Epithelial cell of proximal tubule (primary cell): ENCODE data around the gene MARK4. TPM values are rescaled to one million over a fixed set of nuclear protein-coding genes. Genes with fewer than 3 reads are reported as not detected.

ENCODE experiments used
- DNase-seq: peaks from one replicate; pipeline ENCODE4 v3.0.0-alpha.2; 2011; ENCODE audit warnings: low read depth
- H3K4me3 ChIP-seq: 2 replicates; pipeline ENCODE4 v1.5.1; 2011; ENCODE audit warnings: low read depth, mild to moderate bottlenecking, low read length
- CTCF ChIP-seq: conservative IDR thresholded peaks from 2 replicates; pipeline ENCODE4 v1.5.1; 2012; ENCODE audit warnings: low read depth, mild to moderate bottlenecking, low read length
- total RNA-seq: library from RNA; depleted of rRNA; stranded (reverse); fragments of >200 nt; gene quantifications from 2 replicates; pipeline ENCODE4 v1.2.3, GENCODE V29; 2015

MARK4 gene
- total RNA-seq, 1 donor from 2014 or later: 12.6 TPM

- TF ChIP-seq CTCF: no peak
- H3K4me3 ChIP-seq: no peak overlapping the region
- DNase-seq: no peak
Measured at GRCh38 chr19:45271098-45271734, 20.1 kb downstream of the MARK4 start.

- H3K4me3 ChIP-seq: no peak overlapping the region
- DNase-seq: no peak
- TF ChIP-seq CTCF: no peak
Measured at GRCh38 chr19:45271735-45272108, 20.7 kb downstream of the MARK4 start.

- no peak overlapping the region for H3K4me3 ChIP-seq
- no peak for TF ChIP-seq CTCF
- no peak for DNase-seq
Measured at GRCh38 chr19:45273521-45273855, 22.4 kb downstream of the MARK4 start.

GRCh38 chr19:45275370-45275971 lies 24.4 kb downstream of the MARK4 start:
- H3K4me3 ChIP-seq: no peak overlapping the region
- no peak for TF ChIP-seq CTCF
- no peak for DNase-seq

GRCh38 chr19:45276284-45276687 lies 25.2 kb downstream of the MARK4 start:
- no peak overlapping the region for H3K4me3 ChIP-seq
- DNase-seq: no peak
- TF ChIP-seq CTCF: no peak

- no peak for TF ChIP-seq CTCF
Measured at GRCh38 chr19:45278087-45278486, 27.0 kb downstream of the MARK4 start.

GRCh38 chr19:45279587-45280192 lies 28.6 kb downstream of the MARK4 start:
- no peak overlapping the region for H3K4me3 ChIP-seq
- no peak for DNase-seq
- no peak for TF ChIP-seq CTCF

More at GRCh38 chr19:45278087-45278486, 27.0 kb downstream of the MARK4 start:
- no peak for DNase-seq
- no peak overlapping the region for H3K4me3 ChIP-seq
